Glutamatergic neuron (in vitro differentiated cells): ENCODE data around the gene FAM168A. TPM values are rescaled to one million over a fixed set of nuclear protein-coding genes. Genes with fewer than 3 reads are reported as not detected.

Experiments
- DNase-seq: peaks from one replicate; pipeline ENCODE4 v3.0.0; 2022
- H3K27ac Mint-ChIP-seq: one replicate; pipeline ENCODE4 v1.8.0; 2020; ENCODE audit warnings: mild to moderate bottlenecking, mixed read lengths, inconsistent platforms; ENCODE audit not compliant: unreplicated experiment
- H3K27me3 Mint-ChIP-seq: one replicate; pipeline ENCODE4 v1.8.0; 2020; ENCODE audit warnings: mild to moderate bottlenecking, moderate library complexity, mixed read lengths, inconsistent platforms; ENCODE audit not compliant: unreplicated experiment
- H3K36me3 Mint-ChIP-seq: one replicate; pipeline ENCODE4 v1.8.0; 2020; ENCODE audit warnings: mild to moderate bottlenecking, mixed read lengths, inconsistent platforms; ENCODE audit not compliant: unreplicated experiment
- H3K4me1 Mint-ChIP-seq: one replicate; pipeline ENCODE4 v1.8.0; 2020; ENCODE audit warnings: mild to moderate bottlenecking, low read depth, mixed read lengths, inconsistent platforms; ENCODE audit not compliant: unreplicated experiment
- H3K4me3 Mint-ChIP-seq: one replicate; pipeline ENCODE4 v1.8.0; 2020; ENCODE audit warnings: mild to moderate bottlenecking, mixed read lengths, inconsistent platforms; ENCODE audit not compliant: unreplicated experiment
- H3K9me3 Mint-ChIP-seq: one replicate; pipeline ENCODE4 v1.8.0; 2020; ENCODE audit warnings: mild to moderate bottlenecking, moderate library complexity, mixed read lengths, inconsistent platforms; ENCODE audit not compliant: unreplicated experiment
- total RNA-seq: library from RNA; stranded (reverse); fragmentation: NEBNext Ultra II Directional; extraction: Animal tissue kit (Norgen Biotek cat#: 25700); gene quantifications from one replicate; pipeline ENCODE4 v1.2.1, GENCODE V29; 2021; ENCODE audit not compliant: unreplicated experiment
- TF ChIP-seq, protein P1 (sequence below): fragments of 200-600 bp; sonication (generic); IDR thresholded peaks from one replicate; pipeline ENCODE4 v1.5.0; 2021; ENCODE audit not compliant: partially characterized antibody, unreplicated experiment

FAM168A gene
- total RNA-seq, 1 donor from 2014 or later: 84.3 TPM

DNA sequence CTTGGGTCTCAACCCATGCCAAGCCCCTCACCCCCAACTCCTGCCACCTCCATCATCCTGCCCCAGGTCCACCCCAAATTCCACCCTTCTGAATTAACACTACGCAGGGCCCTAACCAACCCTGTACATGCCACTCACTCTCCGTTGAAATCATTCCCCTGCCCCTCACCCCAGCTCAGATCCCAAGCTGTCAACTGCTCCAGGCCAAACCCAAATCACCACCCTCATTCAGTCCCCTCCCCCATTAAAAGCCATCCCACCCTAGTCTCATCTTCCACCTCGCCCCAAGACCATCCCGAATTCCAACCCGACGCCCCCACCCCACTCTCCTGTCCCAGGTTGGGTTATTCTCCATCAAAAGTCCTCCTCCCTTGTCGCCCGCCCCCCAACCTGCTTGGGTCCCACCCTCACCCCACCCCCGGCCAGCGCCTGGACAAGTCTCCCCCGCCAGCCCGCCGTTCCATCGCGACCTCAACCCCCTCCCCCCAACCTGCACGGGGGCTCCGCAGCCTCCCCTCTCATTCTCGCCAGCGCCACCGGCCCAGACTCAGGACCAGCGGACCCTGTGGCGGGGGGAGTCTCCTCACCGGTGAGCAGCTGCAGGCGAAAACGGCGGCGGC, 466 bp downstream of the FAM168A start:
- peaks cover 5% of the 10 kb centered on the region for H3K27me3 Mint-ChIP-seq
- TF ChIP-seq, protein P1, sequence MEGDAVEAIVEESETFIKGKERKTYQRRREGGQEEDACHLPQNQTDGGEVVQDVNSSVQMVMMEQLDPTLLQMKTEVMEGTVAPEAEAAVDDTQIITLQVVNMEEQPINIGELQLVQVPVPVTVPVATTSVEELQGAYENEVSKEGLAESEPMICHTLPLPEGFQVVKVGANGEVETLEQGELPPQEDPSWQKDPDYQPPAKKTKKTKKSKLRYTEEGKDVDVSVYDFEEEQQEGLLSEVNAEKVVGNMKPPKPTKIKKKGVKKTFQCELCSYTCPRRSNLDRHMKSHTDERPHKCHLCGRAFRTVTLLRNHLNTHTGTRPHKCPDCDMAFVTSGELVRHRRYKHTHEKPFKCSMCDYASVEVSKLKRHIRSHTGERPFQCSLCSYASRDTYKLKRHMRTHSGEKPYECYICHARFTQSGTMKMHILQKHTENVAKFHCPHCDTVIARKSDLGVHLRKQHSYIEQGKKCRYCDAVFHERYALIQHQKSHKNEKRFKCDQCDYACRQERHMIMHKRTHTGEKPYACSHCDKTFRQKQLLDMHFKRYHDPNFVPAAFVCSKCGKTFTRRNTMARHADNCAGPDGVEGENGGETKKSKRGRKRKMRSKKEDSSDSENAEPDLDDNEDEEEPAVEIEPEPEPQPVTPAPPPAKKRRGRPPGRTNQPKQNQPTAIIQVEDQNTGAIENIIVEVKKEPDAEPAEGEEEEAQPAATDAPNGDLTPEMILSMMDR: no peak
- peak overlapping the region; percentile 97 for H3K4me3 Mint-ChIP-seq
- H3K4me1 Mint-ChIP-seq: peaks cover 27% of the 10 kb centered on the region
- no peak for DNase-seq
- peaks cover 12% of the 10 kb centered on the region for H3K9me3 Mint-ChIP-seq
- peak overlapping the region; percentile 96 for H3K27ac Mint-ChIP-seq
- no peaks in the 10 kb centered on the region for H3K36me3 Mint-ChIP-seq

GRCh38 chr11:73596547-73596946, 1.4 kb downstream of the FAM168A start:
- TF ChIP-seq, protein P1: no peak
- H3K9me3 Mint-ChIP-seq: peaks cover 12% of the 10 kb centered on the region
- no peaks in the 10 kb centered on the region for H3K36me3 Mint-ChIP-seq
- peak overlapping the region; percentile 97 for H3K4me3 Mint-ChIP-seq
- peaks cover 5% of the 10 kb centered on the region for H3K27me3 Mint-ChIP-seq
- no peak for DNase-seq
- peaks cover 27% of the 10 kb centered on the region for H3K4me1 Mint-ChIP-seq
- peak overlapping the region; percentile 96 for H3K27ac Mint-ChIP-seq

DNA sequence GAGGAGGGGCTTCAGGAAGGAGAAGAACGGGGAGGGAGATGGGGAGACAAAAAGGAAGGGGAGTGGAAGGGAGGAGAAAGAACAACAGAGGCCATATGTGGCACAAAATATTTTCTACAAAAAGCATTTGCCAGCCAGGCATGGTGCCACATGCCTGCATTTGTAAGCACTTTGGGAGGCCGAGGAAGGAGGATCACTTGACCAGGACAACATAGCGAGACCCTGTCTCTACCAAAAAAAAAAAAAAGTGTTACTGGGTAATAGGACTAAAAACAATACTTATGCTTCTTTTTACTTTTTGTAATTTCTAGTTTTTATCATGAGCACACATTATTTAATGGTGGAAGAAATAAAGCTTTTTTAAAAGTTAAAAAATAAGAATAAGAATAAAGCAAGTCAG, 5.3 kb downstream of the FAM168A start:
- TF ChIP-seq, protein P1: no peak
- Mint-ChIP-seq H3K4me1 (peaks cover 22% of the 10 kb centered on the region), H3K9me3 (peaks cover 3% of the 10 kb centered on the region), H3K27ac (no peak overlapping the region), H3K27me3 (no peaks in the 10 kb centered on the region), H3K4me3 (no peak overlapping the region), H3K36me3 (no peaks in the 10 kb centered on the region)
- DNase-seq: no peak

- H3K36me3 Mint-ChIP-seq: no peaks in the 10 kb centered on the region
- no peak for DNase-seq
- peaks cover 16% of the 10 kb centered on the region for H3K4me1 Mint-ChIP-seq
- no peaks in the 10 kb centered on the region for H3K27me3 Mint-ChIP-seq
- H3K27ac Mint-ChIP-seq: no peak overlapping the region
- H3K4me3 Mint-ChIP-seq: no peak overlapping the region
- TF ChIP-seq, protein P1: no peak
- no peaks in the 10 kb centered on the region for H3K9me3 Mint-ChIP-seq
Observed at GRCh38 chr11:73591743-73592142, 6.2 kb downstream of the FAM168A start.

DNA sequence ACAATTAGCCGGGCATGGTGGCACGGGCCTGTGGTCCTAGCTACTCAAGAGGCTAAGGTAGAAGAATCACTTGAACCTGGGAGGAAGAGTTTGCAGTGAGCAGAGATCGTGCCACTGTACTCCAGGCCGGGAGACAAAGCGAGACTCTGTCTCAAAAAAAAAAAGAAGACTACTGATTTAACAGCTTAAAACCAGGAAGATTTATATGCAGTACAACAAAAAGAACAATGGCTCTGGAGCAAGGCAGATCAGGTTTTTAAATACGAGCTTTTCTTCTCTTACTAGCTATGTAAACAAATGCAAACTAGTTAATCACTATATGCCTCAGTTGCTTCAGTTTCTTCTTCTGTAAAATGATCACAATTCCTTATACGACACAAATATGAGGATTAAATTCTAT, 6.9 kb downstream of the FAM168A start:
- H3K4me1 Mint-ChIP-seq: peaks cover 10% of the 10 kb centered on the region
- no peaks in the 10 kb centered on the region for H3K27me3 Mint-ChIP-seq
- no peaks in the 10 kb centered on the region for H3K36me3 Mint-ChIP-seq
- no peak overlapping the region for H3K27ac Mint-ChIP-seq
- DNase-seq: no peak
- H3K9me3 Mint-ChIP-seq: no peaks in the 10 kb centered on the region
- TF ChIP-seq, protein P1: no peak
- H3K4me3 Mint-ChIP-seq: no peak overlapping the region
